M059J (cell line): ENCODE data around the gene RUNX2. TPM values are rescaled to one million over a fixed set of nuclear protein-coding genes. Genes with fewer than 3 reads are reported as not detected.
"Not testable (repeated sequence)": the region's sequence is repeated elsewhere in the genome, so short reads cannot be mapped to it uniquely, and the experiment has no call there.

Experiments
- DNase-seq: peaks from one replicate; pipeline ENCODE4 v3.0.0-alpha.2; 2012; ENCODE audit warnings: low read depth
- total RNA-seq: library from RNA; depleted of rRNA; stranded (reverse); fragments of >200 nt; shearing (Covaris generic); gene quantifications from 2 replicates; pipeline ENCODE4 v1.2.3, GENCODE V29; 2014; rRNA removed

RUNX2 gene
- 29.2 and 37.2 TPM in 2 replicates for total RNA-seq

DNA sequence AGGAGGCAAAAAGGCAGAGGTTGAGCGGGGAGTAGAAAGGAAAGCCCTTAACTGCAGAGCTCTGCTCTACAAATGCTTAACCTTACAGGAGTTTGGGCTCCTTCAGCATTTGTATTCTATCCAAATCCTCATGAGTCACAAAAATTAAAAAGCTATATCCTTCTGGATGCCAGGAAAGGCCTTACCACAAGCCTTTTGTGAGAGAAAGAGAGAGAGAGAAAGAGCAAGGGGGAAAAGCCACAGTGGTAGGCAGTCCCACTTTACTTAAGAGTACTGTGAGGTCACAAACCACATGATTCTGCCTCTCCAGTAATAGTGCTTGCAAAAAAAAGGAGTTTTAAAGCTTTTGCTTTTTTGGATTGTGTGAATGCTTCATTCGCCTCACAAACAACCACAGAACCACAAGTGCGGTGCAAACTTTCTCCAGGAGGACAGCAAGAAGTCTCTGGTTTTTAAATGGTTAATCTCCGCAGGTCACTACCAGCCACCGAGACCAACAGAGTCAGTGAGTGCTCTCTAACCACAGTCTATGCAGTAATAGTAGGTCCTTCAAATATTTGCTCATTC is at the start of gene RUNX2:
Gene RUNX2 (plus strand): TSS at position 375 of the 567 bp plus-strand sequence. CDS start 397 bp downstream, outside the sequence.
- DNase-seq = peak; percentile 96

- no peak for DNase-seq
Observed at GRCh38 chr6:45278367-45278766, 49.8 kb upstream of the RUNX2 start.

DNA sequence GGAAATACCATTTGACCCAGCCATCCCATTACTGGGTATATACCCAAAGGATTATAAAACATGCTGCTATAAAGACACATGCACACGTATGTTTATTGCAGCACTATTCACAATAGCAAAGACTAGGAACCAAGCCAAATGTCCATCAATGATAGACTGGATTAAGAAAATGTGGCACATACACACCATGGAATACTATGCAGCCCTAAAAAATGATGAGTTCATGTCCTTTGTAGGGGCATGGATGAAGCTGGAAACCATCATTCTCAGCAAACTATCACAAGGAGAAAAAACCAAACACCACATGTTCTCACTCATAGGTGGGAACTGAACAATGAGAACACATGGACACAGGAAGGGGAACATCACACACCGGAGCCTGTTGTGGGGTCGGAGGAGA is 41.4 kb upstream of the RUNX2 start:
- not testable (repeated sequence) for DNase-seq

- no peak for DNase-seq
Observed at GRCh38 chr6:45289751-45290514, 38.2 kb upstream of the RUNX2 start.

- no peak for DNase-seq
Observed at GRCh38 chr6:45293306-45293705, 34.8 kb upstream of the RUNX2 start.

DNA sequence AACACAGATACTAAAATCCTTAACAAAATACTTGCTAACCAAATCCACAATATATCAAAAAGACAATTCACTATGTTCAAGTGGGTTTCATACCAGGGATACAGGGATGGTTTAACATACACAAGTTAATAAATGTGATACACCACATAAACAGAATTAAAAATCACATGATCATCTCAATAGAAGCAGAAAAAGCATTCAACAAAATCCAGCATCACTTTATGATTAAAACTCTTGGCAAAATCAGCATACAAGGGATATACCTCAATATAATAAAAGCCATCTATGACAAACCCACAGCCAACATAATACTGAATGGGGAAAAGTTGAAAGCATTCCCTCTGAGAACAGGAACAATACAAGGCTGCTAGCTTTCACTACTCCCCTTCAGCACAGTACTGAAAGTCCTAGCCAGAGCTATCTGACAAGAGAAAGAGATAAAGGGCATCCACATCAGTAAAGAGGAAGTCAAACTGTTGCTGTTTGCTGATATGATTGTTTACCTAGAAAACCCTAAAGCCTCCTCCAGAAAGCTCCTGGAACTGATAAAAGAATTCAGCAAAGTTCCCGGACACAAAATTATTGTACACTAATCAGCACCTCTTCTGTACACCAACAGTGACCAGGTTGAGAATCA is 33.9 kb upstream of the RUNX2 start:
- not testable (repeated sequence) for DNase-seq

- no peak for DNase-seq
Observed at GRCh38 chr6:45297320-45297719, 30.8 kb upstream of the RUNX2 start.

DNA sequence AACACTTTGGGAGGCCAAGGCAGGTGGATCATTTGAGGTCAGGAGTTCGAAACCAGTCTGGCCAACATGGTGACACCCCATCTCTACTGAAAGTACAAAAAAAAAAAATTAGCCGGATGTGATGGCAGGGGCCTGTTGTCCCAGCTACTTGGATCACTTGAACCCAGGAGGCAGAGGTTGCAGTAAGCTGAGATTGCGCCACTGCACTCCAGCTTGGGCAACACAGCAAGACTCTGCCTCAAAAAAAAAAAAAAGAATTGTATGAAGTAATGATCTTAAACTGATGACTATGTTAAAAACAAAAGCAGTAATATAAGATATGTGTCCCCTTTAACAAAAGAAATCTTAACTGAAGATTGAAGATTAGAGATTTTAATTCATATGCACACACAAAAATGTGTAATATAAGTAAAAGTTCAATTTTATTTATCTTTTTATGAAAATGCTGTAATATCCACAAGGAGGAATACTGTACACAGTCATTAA is 29.0 kb upstream of the RUNX2 start:
- DNase-seq = no peak

- DNase-seq = no peak
Observed at GRCh38 chr6:45300736-45301135, 27.4 kb upstream of the RUNX2 start.

DNA sequence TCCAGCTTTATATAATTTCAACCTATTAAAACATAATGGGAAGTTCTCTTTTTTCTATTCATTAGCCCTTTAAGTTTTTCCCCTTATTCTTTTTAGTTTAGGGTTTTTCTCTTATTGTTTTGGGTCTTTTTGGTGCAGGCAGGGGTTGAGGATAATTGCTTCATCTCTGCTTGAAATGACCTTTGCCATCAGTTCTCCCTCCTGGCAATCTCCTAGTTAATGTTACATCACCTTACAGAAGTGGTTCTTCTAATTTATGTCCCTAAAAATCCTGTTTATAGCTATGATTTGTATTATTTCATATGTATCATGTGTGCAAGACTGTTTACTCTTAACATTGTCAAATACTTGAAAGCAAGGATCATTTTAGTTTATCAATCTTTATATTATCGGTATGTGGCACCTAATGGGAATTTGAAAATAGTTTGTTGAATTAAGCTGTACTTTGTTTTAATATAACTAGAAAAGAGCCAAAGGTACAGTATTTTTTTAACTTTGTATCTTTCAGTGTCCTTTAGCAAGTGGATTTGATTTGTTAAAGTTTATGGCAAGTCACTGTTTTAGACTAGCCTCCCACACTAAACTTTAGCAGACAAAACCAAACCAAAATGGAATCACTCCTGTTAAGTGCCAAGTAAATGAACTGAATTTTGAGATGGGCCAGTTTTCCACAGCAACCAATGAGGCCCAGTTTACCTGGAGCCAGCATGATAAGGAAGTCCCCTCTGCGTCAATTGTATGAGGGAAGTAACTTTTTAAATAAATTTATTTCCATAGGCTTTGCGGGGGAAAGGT is 26.6 kb upstream of the RUNX2 start:
- no peak for DNase-seq

GRCh38 chr6:45302832-45303231 is 25.3 kb upstream of the RUNX2 start:
- no peak for DNase-seq

- peak; percentile 9 for DNase-seq
Observed at GRCh38 chr6:45305546-45305945, 22.6 kb upstream of the RUNX2 start.

GRCh38 chr6:45310118-45310788 is 17.9 kb upstream of the RUNX2 start:
- no peak for DNase-seq

DNA sequence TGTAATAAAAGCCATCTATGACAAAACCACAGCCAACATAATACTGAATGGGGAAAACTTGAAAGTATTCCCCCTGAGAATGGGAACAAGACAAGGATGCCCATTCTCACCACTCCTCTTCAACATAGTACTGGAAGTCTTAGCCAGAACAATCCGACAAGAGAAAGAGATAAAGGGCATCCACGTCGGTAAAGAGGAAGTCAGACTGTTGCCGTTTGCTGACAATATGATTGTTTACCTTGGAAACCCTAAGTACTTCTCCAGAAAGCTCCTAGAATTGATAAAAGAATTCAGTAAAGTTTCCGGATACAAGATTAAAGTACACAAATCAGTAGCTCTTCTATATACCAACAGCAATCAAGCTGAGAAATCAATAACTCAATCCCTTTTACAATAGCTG is 14.0 kb upstream of the RUNX2 start:
- DNase-seq = no peak

- DNase-seq = no peak
Observed at GRCh38 chr6:45320349-45320748, 7.8 kb upstream of the RUNX2 start.

DNA sequence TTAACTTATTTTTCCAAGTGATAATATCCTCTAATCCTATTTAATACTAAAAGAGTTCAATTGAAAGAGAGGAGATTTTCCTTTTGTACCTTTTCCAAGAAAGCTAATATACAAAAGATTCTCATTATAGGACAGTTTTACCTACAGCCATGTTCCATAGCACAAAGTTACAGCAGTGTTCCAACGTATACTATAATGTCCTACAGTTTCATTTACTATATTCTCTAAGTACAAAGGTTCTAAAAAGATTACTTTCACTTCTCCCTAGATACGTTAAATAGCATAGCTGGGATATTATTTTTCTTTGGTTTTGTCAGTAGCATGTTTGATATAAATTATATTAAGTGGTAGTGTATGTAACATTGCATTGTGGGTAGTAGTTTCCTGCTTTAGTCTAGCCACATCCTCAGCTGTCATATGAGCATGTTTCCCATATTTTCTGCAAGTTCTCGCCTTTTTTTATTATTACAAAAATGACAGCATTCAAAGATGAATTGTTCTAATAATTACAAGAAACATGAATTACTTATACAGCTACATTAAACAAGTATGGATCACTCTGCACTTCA is 4.4 kb upstream of the RUNX2 start:
- no peak for DNase-seq

DNA sequence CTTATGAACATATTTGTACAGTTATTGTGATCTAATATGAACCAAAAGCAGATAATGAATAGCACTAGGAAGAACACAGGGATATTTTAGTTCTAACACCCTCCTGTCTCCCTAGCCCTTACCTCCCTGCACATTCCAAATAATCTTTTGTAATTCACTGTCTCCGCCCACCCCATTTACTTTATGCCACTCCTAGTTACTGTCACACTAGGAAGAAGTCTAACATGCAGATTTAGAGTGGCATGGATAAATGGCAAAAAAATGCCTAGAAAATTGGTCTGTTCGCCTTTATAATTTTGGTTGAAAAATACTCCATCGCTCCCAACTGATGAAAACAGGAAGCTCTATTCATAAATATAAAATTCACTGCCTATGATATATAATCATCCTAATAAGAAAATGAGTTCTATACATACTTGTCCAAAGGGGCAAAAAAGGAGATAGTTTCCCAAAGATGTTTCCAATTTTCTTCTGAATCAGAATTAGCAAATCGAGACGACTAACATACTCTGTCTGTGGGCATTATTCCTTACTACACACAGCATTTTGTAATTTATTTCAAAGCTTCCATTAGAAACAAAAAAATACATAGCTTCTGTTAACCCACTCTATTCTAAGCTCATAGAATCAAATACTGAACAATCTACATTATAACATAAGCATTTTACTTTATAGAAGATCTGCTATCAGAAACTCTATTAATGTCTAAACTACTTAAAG is 1.3 kb upstream of the RUNX2 start:
- DNase-seq = peak; percentile 8

- no peak for DNase-seq
Observed at GRCh38 chr6:45328523-45328922, 393 bp downstream of the RUNX2 start.

DNA sequence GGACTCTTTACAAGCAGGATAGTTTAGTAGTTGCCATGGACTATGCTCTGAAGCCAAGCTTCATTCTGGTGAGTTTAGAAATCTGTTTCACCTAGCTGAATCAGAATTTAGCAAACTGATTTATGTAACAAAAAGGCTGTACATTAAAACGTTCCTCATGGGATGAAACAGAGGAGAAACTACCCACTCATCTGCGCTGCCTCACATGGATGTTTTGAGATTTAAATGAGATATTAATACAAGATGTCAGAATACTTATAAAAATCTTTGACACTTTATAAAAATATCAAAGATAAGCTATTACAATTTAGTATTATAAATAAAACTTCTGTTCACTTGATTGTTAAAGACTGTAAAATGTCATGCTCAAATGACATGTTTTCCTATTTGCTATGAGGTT is 16.8 kb downstream of the RUNX2 start:
- no peak for DNase-seq

- no peak for DNase-seq
Observed at GRCh38 chr6:45350186-45350710, 22.1 kb downstream of the RUNX2 start.
